ENCODE measurements around the gene RTN4RL1.

RTN4RL1 gene

GRCh38 chr17:1963250-1963649, 61.9 kb downstream of the RTN4RL1 start:
- H3K9ac ChIP-seq (ENCODE audit: low read depth in 1 of 2, low read length in 2 of 2): no peak overlapping the region
- peaks cover 0 to 10% of the 10 kb centered on the region in 2 donors for H3K27me3 ChIP-seq (ENCODE audit: control insufficient read depth in 1 of 2, insufficient read depth in 2 of 2, low read length in 2 of 2)
- no peaks in the 10 kb centered on the region for H3K36me3 ChIP-seq (ENCODE audit: control insufficient read depth in 1 of 2, insufficient read depth in 2 of 2, low read length in 2 of 2)
- no peaks in the 10 kb centered on the region for H3K9me3 ChIP-seq (ENCODE audit: control insufficient read depth in 1 of 2, low read length in 2 of 2)
- H3K4me1 ChIP-seq (ENCODE audit: control insufficient read depth in 1 of 2, insufficient read depth in 2 of 2, low read length in 2 of 2): peaks cover 0 to 7% of the 10 kb centered on the region in 2 donors
- no peak overlapping the region for H3K4me3 ChIP-seq (ENCODE audit: low read depth in 1 of 2, low read length in 2 of 2)
- H3K27ac ChIP-seq (ENCODE audit: low read depth, low read length): no peak overlapping the region

- Histone ChIP-seq H3K9me3 (ENCODE audit: control insufficient read depth in 1 of 2, low read length in 2 of 2) (no peaks in the 10 kb centered on the region), H3K9ac (ENCODE audit: low read depth in 1 of 2, low read length in 2 of 2) (no peak overlapping the region), H3K4me1 (ENCODE audit: control insufficient read depth in 1 of 2, insufficient read depth in 2 of 2, low read length in 2 of 2) (peaks cover 0 to 7% of the 10 kb centered on the region in 2 donors), H3K4me3 (ENCODE audit: low read depth in 1 of 2, low read length in 2 of 2) (no peak overlapping the region), H3K27me3 (ENCODE audit: control insufficient read depth in 1 of 2, insufficient read depth in 2 of 2, low read length in 2 of 2) (peaks cover 0 to 3% of the 10 kb centered on the region in 2 donors), H3K36me3 (ENCODE audit: control insufficient read depth in 1 of 2, insufficient read depth in 2 of 2, low read length in 2 of 2) (no peaks in the 10 kb centered on the region), H3K27ac (ENCODE audit: low read depth, low read length) (no peak overlapping the region)
Measured at GRCh38 chr17:1961189-1961588, 63.9 kb downstream of the RTN4RL1 start.

- H3K27ac ChIP-seq (ENCODE audit: low read depth, low read length): no peak overlapping the region
- no peaks in the 10 kb centered on the region for H3K9me3 ChIP-seq (ENCODE audit: control insufficient read depth in 1 of 2, low read length in 2 of 2)
- no peak overlapping the region for H3K9ac ChIP-seq (ENCODE audit: low read depth in 1 of 2, low read length in 2 of 2)
- H3K27me3 ChIP-seq (ENCODE audit: control insufficient read depth in 1 of 2, insufficient read depth in 2 of 2, low read length in 2 of 2): no peaks in the 10 kb centered on the region
- H3K4me3 ChIP-seq (ENCODE audit: low read depth in 1 of 2, low read length in 2 of 2): no peak overlapping the region
- H3K36me3 ChIP-seq (ENCODE audit: control insufficient read depth in 1 of 2, insufficient read depth in 2 of 2, low read length in 2 of 2): no peaks in the 10 kb centered on the region
- H3K4me1 ChIP-seq (ENCODE audit: control insufficient read depth in 1 of 2, insufficient read depth in 2 of 2, low read length in 2 of 2): peaks cover 0 to 7% of the 10 kb centered on the region in 2 donors
Measured at GRCh38 chr17:1960545-1960912, 64.6 kb downstream of the RTN4RL1 start.

GRCh38 chr17:1959871-1960544, 65.1 kb downstream of the RTN4RL1 start:
- Histone ChIP-seq H3K4me3 (ENCODE audit: low read depth in 1 of 2, low read length in 2 of 2) (no peak overlapping the region), H3K9me3 (ENCODE audit: control insufficient read depth in 1 of 2, low read length in 2 of 2) (no peaks in the 10 kb centered on the region), H3K36me3 (ENCODE audit: control insufficient read depth in 1 of 2, insufficient read depth in 2 of 2, low read length in 2 of 2) (no peaks in the 10 kb centered on the region), H3K9ac (ENCODE audit: low read depth in 1 of 2, low read length in 2 of 2) (no peak overlapping the region), H3K27ac (ENCODE audit: low read depth, low read length) (no peak overlapping the region), H3K4me1 (ENCODE audit: control insufficient read depth in 1 of 2, insufficient read depth in 2 of 2, low read length in 2 of 2) (peaks cover 0 to 7% of the 10 kb centered on the region in 2 donors), H3K27me3 (ENCODE audit: control insufficient read depth in 1 of 2, insufficient read depth in 2 of 2, low read length in 2 of 2) (no peaks in the 10 kb centered on the region)

- no peaks in the 10 kb centered on the region for H3K36me3 ChIP-seq (ENCODE audit: control insufficient read depth in 1 of 2, insufficient read depth in 2 of 2, low read length in 2 of 2)
- H3K27ac ChIP-seq (ENCODE audit: low read depth, low read length): no peak overlapping the region
- H3K4me3 ChIP-seq (ENCODE audit: low read depth in 1 of 2, low read length in 2 of 2): no peak overlapping the region
- no peaks in the 10 kb centered on the region for H3K9me3 ChIP-seq (ENCODE audit: control insufficient read depth in 1 of 2, low read length in 2 of 2)
- no peaks in the 10 kb centered on the region for H3K27me3 ChIP-seq (ENCODE audit: control insufficient read depth in 1 of 2, insufficient read depth in 2 of 2, low read length in 2 of 2)
- H3K4me1 ChIP-seq (ENCODE audit: control insufficient read depth in 1 of 2, insufficient read depth in 2 of 2, low read length in 2 of 2): peaks cover 0 to 7% of the 10 kb centered on the region in 2 donors
- no peak overlapping the region for H3K9ac ChIP-seq (ENCODE audit: low read depth in 1 of 2, low read length in 2 of 2)
Measured at GRCh38 chr17:1958134-1958881, 66.8 kb downstream of the RTN4RL1 start.

GRCh38 chr17:1957037-1957436, 68.1 kb downstream of the RTN4RL1 start:
- no peaks in the 10 kb centered on the region for H3K27me3 ChIP-seq (ENCODE audit: control insufficient read depth in 1 of 2, insufficient read depth in 2 of 2, low read length in 2 of 2)
- H3K27ac ChIP-seq (ENCODE audit: low read depth, low read length): no peak overlapping the region
- no peak overlapping the region for H3K4me3 ChIP-seq (ENCODE audit: low read depth in 1 of 2, low read length in 2 of 2)
- no peaks in the 10 kb centered on the region for H3K36me3 ChIP-seq (ENCODE audit: control insufficient read depth in 1 of 2, insufficient read depth in 2 of 2, low read length in 2 of 2)
- H3K9ac ChIP-seq (ENCODE audit: low read depth in 1 of 2, low read length in 2 of 2): no peak overlapping the region
- H3K4me1 ChIP-seq (ENCODE audit: control insufficient read depth in 1 of 2, insufficient read depth in 2 of 2, low read length in 2 of 2): peaks cover 0 to 7% of the 10 kb centered on the region in 2 donors
- H3K9me3 ChIP-seq (ENCODE audit: control insufficient read depth in 1 of 2, low read length in 2 of 2): no peaks in the 10 kb centered on the region

- Histone ChIP-seq H3K27ac (ENCODE audit: low read depth, low read length) (no peak overlapping the region), H3K4me3 (ENCODE audit: low read depth in 1 of 2, low read length in 2 of 2) (no peak overlapping the region), H3K4me1 (ENCODE audit: control insufficient read depth in 1 of 2, insufficient read depth in 2 of 2, low read length in 2 of 2) (peaks cover 0 to 7% of the 10 kb centered on the region in 2 donors), H3K27me3 (ENCODE audit: control insufficient read depth in 1 of 2, insufficient read depth in 2 of 2, low read length in 2 of 2) (no peaks in the 10 kb centered on the region), H3K9me3 (ENCODE audit: control insufficient read depth in 1 of 2, low read length in 2 of 2) (no peaks in the 10 kb centered on the region), H3K9ac (ENCODE audit: low read depth in 1 of 2, low read length in 2 of 2) (no peak overlapping the region), H3K36me3 (ENCODE audit: control insufficient read depth in 1 of 2, insufficient read depth in 2 of 2, low read length in 2 of 2) (no peaks in the 10 kb centered on the region)
Measured at GRCh38 chr17:1956134-1956533, 69.0 kb downstream of the RTN4RL1 start.

- H3K4me3 ChIP-seq (ENCODE audit: low read depth in 1 of 2, low read length in 2 of 2): no peak overlapping the region
- H3K27ac ChIP-seq (ENCODE audit: low read depth, low read length): no peak overlapping the region
- H3K9me3 ChIP-seq (ENCODE audit: control insufficient read depth in 1 of 2, low read length in 2 of 2): no peaks in the 10 kb centered on the region
- H3K4me1 ChIP-seq (ENCODE audit: control insufficient read depth in 1 of 2, insufficient read depth in 2 of 2, low read length in 2 of 2): peaks cover 0 to 6% of the 10 kb centered on the region in 2 donors
- H3K27me3 ChIP-seq (ENCODE audit: control insufficient read depth in 1 of 2, insufficient read depth in 2 of 2, low read length in 2 of 2): no peaks in the 10 kb centered on the region
- H3K36me3 ChIP-seq (ENCODE audit: control insufficient read depth in 1 of 2, insufficient read depth in 2 of 2, low read length in 2 of 2): no peaks in the 10 kb centered on the region
- no peak overlapping the region for H3K9ac ChIP-seq (ENCODE audit: low read depth in 1 of 2, low read length in 2 of 2)
Measured at GRCh38 chr17:1953831-1954230, 71.3 kb downstream of the RTN4RL1 start.

- H3K36me3 ChIP-seq (ENCODE audit: control insufficient read depth in 1 of 2, insufficient read depth in 2 of 2, low read length in 2 of 2): no peaks in the 10 kb centered on the region
- no peaks in the 10 kb centered on the region for H3K27me3 ChIP-seq (ENCODE audit: control insufficient read depth in 1 of 2, insufficient read depth in 2 of 2, low read length in 2 of 2)
- no peak overlapping the region for H3K9ac ChIP-seq (ENCODE audit: low read depth in 1 of 2, low read length in 2 of 2)
- H3K27ac ChIP-seq (ENCODE audit: low read depth, low read length): no peak overlapping the region
- H3K4me3 ChIP-seq (ENCODE audit: low read depth in 1 of 2, low read length in 2 of 2): no peak overlapping the region
- H3K9me3 ChIP-seq (ENCODE audit: control insufficient read depth in 1 of 2, low read length in 2 of 2): no peaks in the 10 kb centered on the region
- H3K4me1 ChIP-seq (ENCODE audit: control insufficient read depth in 1 of 2, insufficient read depth in 2 of 2, low read length in 2 of 2): peaks cover 0 to 6% of the 10 kb centered on the region in 2 donors
Measured at GRCh38 chr17:1951920-1952319, 73.2 kb downstream of the RTN4RL1 start.

- peaks cover 0 to 6% of the 10 kb centered on the region in 2 donors for H3K4me1 ChIP-seq (ENCODE audit: control insufficient read depth in 1 of 2, insufficient read depth in 2 of 2, low read length in 2 of 2)
- no peak overlapping the region for H3K9ac ChIP-seq (ENCODE audit: low read depth in 1 of 2, low read length in 2 of 2)
- H3K9me3 ChIP-seq (ENCODE audit: control insufficient read depth in 1 of 2, low read length in 2 of 2): no peaks in the 10 kb centered on the region
- no peaks in the 10 kb centered on the region for H3K36me3 ChIP-seq (ENCODE audit: control insufficient read depth in 1 of 2, insufficient read depth in 2 of 2, low read length in 2 of 2)
- H3K27me3 ChIP-seq (ENCODE audit: control insufficient read depth in 1 of 2, insufficient read depth in 2 of 2, low read length in 2 of 2): no peaks in the 10 kb centered on the region
- no peak overlapping the region for H3K27ac ChIP-seq (ENCODE audit: low read depth, low read length)
- H3K4me3 ChIP-seq (ENCODE audit: low read depth in 1 of 2, low read length in 2 of 2): no peak overlapping the region
Measured at GRCh38 chr17:1949754-1950153, 75.4 kb downstream of the RTN4RL1 start.
